Gastrocnemius medialis (tissue), 4 donors: Measurements from ENCODE around the gene RMI2. TPM values are rescaled to one million over a fixed set of nuclear protein-coding genes. Genes with fewer than 3 reads are reported as not detected.

Source experiments
- ATAC-seq, 2 donors: fragments of 150-250 bp; one replicate each; pipeline ENCODE4 v1.9.1; 2016
- DNase-seq, 2 donors: peaks; one replicate each; pipeline ENCODE4 v3.0.0-alpha.2; 2019
- H3K27ac ChIP-seq, 4 donors: fragments of 200-600 bp; sonication (generic); 1 replicate in 1 of 4; 2 replicates in 3 of 4; pipeline ENCODE4 v1.5.1; 2016 to 2018; ENCODE audit warnings: mild to moderate bottlenecking in 2 of 4, moderate library complexity in 1 of 4
- H3K27me3 ChIP-seq, 3 donors: fragments of 200-600 bp; sonication (generic) in 2 of 3; 1 replicate in 1 of 3; 2 replicates in 2 of 3; pipeline versions ENCODE4 v1.5.1 to v1.6.0; 2016 to 2019; ENCODE audit warnings: mild to moderate bottlenecking in 1 of 3, moderate library complexity in 1 of 3
- H3K36me3 ChIP-seq, 2 donors: fragments of 200-600 bp; sonication (generic) in 1 of 2; one replicate each; pipeline ENCODE4 v1.5.1; 2017 to 2018
- H3K4me1 ChIP-seq, 2 donors: fragments of 200-600 bp; sonication (generic) in 1 of 2; one replicate each; pipeline ENCODE4 v1.5.1; 2016 to 2017; ENCODE audit warnings: mild to moderate bottlenecking in 2 of 2
- H3K4me3 ChIP-seq, 4 donors: fragments of 200-600 bp; sonication (generic) in 3 of 4; 1 replicate in 1 of 4; 2 replicates in 3 of 4; pipeline ENCODE4 v1.5.1; 2016 to 2019; ENCODE audit warnings: mild to moderate bottlenecking in 2 of 4
- H3K9me3 ChIP-seq, 3 donors: fragments of 200-600 bp; sonication (generic) in 2 of 3; 1 replicate in 1 of 3; 2 replicates in 2 of 3; pipeline ENCODE4 v1.5.1; 2016 to 2019
- POLR2A ChIP-seq, 2 donors: fragments of 450-650 bp; IDR thresholded peaks; one replicate each; pipeline ENCODE4 v1.6.1; 2017; ENCODE audit warnings: antibody characterized with exemption in 2 of 2, mild to moderate bottlenecking in 2 of 2, moderate library complexity in 2 of 2
- in situ Hi-C, 4 donors: fragments of 200-750 bp; cut with MboI; loops; one replicate each; pipeline versions ENCODE4 v1.15.0 to v1.8.0; 2017; ENCODE audit warnings: low sequenced_read_pairs in 4 of 4
- intact Hi-C: fragments of 100-400 bp; cut with DNase I; formaldehyde crosslinking; loops from one replicate; pipeline ENCODE4 v1.15.1; 2023; ENCODE audit warnings: low total_unique reads
- total RNA-seq, 4 donors: library from RNA; depleted of rRNA; stranded (reverse); fragments of >200 nt; gene quantifications; one replicate each; pipeline versions ENCODE4 v1.1.0 to v1.2.3, GENCODE V29; 2016
- TF ChIP-seq, protein P1 (sequence below), 5 experiments: fragments of 450-650 bp in 3 of 5; fragments of 200-600 bp in 2 of 5; sonication (generic) in 2 of 5; IDR thresholded peaks in 4 of 5; conservative IDR thresholded peaks in 1 of 5; 1 replicate in 4 of 5; 2 replicates in 1 of 5; pipeline ENCODE4 v1.5.1; 2016 to 2019; ENCODE audit warnings: antibody characterized with exemption in 5 of 5, mild to moderate bottlenecking in 3 of 5, moderate library complexity in 3 of 5

Gene RMI2
- total RNA-seq, 4 donors from 2014 or later, result 0.44 to 0.49 TPM; not detected in 2

DNA sequence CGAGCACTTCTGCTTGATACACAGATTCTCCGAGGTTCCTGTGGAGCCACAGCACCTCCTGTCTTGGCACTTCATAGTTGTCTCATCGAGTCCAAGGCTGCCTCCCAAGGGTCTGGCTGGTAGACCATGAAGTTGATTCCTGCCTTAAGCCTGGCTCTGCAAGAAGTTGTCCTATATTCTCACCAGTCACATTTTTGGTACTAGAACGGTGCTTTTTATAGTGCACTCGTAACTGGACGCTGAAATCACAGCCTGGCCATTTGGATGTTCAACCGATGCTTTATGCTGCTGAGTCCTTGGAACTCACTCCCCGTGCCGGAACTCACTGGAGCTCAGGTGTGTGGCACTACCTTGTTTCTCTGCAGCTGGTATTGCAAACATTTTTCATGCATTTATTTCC is 35.6 kb downstream of the RMI2 start:
- Histone ChIP-seq H3K9me3 (no peaks in the 10 kb centered on the region), H3K27me3 (no peaks in the 10 kb centered on the region), H3K4me1 (no peaks in the 10 kb centered on the region), H3K27ac (no peak overlapping the region), H3K4me3 (no peak overlapping the region), H3K36me3 (no peaks in the 10 kb centered on the region)
- intact Hi-C loops, result no loop called here
- in situ Hi-C loops, result loop anchor here in 3 of 4 donors (25.0 kb wide), 2 partner anchors 431 to 681 kb away; no protein-coding TSS in a partner anchor
- DNase-seq, result no peak
- TF ChIP-seq, protein P1, sequence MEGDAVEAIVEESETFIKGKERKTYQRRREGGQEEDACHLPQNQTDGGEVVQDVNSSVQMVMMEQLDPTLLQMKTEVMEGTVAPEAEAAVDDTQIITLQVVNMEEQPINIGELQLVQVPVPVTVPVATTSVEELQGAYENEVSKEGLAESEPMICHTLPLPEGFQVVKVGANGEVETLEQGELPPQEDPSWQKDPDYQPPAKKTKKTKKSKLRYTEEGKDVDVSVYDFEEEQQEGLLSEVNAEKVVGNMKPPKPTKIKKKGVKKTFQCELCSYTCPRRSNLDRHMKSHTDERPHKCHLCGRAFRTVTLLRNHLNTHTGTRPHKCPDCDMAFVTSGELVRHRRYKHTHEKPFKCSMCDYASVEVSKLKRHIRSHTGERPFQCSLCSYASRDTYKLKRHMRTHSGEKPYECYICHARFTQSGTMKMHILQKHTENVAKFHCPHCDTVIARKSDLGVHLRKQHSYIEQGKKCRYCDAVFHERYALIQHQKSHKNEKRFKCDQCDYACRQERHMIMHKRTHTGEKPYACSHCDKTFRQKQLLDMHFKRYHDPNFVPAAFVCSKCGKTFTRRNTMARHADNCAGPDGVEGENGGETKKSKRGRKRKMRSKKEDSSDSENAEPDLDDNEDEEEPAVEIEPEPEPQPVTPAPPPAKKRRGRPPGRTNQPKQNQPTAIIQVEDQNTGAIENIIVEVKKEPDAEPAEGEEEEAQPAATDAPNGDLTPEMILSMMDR (IDR thresholded peaks at IDR 0.05 in 4 of 5, conservative IDR thresholded peaks at IDR 0.05 in 1 of 5), result no peak
- no peak for TF ChIP-seq POLR2A (IDR thresholded peaks at IDR 0.05)
- no peak for ATAC-seq

DNA sequence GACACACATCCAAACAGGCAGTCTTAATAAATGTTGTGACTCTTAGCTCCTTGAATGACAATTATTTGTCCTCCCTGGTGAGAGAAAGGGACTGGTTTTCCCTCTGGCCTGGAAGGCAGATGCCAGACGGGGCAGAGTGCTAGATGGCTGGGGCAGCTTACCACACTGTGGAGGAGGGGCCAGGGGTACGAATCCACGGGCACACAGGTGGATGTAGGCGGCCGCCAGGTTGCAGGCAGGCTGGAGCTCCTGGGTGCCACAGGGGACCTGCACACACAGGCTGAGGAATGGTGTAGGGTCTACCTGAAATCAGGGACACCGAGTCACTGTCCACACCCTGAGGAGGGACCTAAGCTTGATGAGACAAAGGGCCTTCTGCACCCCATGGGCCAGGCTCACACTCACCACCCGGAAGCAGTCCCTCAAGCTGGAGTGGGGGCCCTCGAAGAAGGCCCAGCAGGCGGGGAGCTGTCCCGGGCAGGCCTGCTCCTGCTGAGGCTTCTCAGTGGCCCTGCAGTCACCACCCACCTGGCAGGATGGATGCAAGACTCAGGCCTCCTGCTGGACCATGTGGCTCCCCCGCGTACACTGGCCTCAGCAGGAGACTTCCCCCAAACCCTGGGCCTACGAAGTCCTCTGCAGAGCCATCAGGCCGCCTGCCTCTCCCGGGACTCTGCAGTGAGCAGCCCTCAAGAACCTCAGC is 38.4 kb downstream of the RMI2 start:
- in situ Hi-C loops, result loop anchor here in 3 of 4 donors (25.0 kb wide), 2 partner anchors 429 to 679 kb away; no protein-coding TSS in a partner anchor
- Histone ChIP-seq H3K36me3 (no peaks in the 10 kb centered on the region), H3K27me3 (no peaks in the 10 kb centered on the region), H3K4me1 (peaks cover 0 to 5% of the 10 kb centered on the region in 2 donors), H3K4me3 (no peak overlapping the region), H3K9me3 (no peaks in the 10 kb centered on the region), H3K27ac (no peak overlapping the region)
- DNase-seq (no peak), ATAC-seq (no peak)
- intact Hi-C loops, result no loop called here
- TF ChIP-seq, protein P1 (IDR thresholded peaks at IDR 0.05 in 4 of 5, conservative IDR thresholded peaks at IDR 0.05 in 1 of 5), result no peak
- TF ChIP-seq POLR2A (IDR thresholded peaks at IDR 0.05), result no peak

DNA sequence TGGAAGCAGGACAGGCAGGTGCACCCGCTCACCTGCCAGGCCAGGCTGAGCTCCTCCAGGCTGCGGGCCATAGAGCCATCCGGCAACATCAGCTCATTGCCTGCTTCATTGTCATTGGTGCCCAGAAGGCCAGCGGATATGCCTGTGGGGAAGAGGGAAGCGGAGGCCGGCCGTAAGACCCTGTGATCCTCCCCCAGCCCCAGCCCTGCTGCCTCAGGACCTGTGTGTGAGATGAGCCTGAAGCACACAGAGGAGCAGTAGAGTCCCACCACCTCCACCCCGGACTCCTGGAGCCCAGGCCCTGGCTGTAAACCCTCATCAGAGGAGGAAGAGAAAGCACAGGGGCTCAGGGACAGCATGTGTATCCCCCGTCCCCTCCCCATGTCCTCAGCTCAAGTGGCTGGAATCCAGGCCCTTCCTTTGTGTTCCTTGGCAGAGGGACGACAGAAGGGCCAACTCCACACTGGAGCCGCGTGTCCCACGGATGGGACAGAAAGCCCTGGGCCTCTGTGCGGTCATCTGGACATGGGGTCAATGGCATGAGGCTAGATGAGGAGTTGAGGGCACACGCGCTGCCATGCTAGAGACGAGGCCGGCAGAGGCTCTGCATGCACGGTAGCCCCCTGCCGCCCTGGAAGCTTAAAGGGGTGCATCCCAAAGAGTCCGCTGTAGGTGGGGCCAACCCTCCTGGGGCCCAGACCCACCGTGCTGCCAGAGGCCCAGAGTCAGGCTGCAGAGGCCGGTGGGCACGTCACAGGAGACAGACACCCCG is 39.1 kb downstream of the RMI2 start:
- ATAC-seq (no peak), DNase-seq (no peak)
- in situ Hi-C loops, result loop anchor here in 3 of 4 donors (25.0 kb wide), 2 partner anchors 428 to 678 kb away; no protein-coding TSS in a partner anchor

DNA sequence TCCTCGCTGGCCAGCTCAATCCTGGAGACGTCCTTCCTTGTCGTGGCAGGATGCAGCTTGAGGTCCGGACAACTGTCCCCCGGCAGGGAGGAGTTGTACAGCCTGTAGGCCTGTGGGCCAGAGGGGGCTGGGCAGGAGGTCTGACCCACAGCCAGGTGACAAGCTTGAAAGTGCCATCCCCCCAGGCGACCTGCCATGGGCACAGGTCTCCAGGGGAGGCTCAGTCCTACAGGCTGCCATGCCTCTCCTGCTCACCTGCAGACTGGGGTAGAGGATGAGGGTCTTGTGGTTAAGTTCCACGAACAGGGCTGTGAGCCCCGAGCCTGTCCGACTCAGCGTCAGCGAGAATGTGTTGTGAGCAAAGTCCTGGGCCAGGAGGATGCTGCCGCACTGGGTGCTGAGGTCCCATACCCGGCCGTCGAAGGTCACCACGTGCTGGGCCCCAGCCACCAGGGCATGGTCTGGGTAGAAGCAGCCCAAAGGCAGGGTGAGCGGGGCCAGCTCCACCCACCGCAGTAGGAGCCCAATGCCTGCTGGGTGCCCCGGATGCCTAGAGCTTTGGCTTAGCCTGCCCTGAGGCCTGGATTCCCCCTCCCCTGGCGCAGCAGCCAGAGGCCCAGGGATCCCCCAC is 39.8 kb downstream of the RMI2 start:
- Histone ChIP-seq H3K27me3 (no peaks in the 10 kb centered on the region), H3K9me3 (no peaks in the 10 kb centered on the region), H3K4me1 (peaks cover 0 to 5% of the 10 kb centered on the region in 2 donors), H3K27ac (no peak overlapping the region), H3K4me3 (no peak overlapping the region), H3K36me3 (no peaks in the 10 kb centered on the region)
- intact Hi-C loops (no loop called here), in situ Hi-C loops (loop anchor here in 3 of 4 donors (25.0 kb wide), 2 partner anchors 427 to 677 kb away; no protein-coding TSS in a partner anchor)
- no peak for ATAC-seq
- TF ChIP-seq POLR2A (IDR thresholded peaks at IDR 0.05), result no peak
- TF ChIP-seq, protein P1 (IDR thresholded peaks at IDR 0.05 in 4 of 5, conservative IDR thresholded peaks at IDR 0.05 in 1 of 5), result no peak
- DNase-seq, result no peak

More for the DNA sequence above, 39.1 kb downstream of the RMI2 start:
- Histone ChIP-seq H3K4me3 (no peak overlapping the region), H3K9me3 (no peaks in the 10 kb centered on the region), H3K4me1 (peaks cover 0 to 5% of the 10 kb centered on the region in 2 donors), H3K27ac (no peak overlapping the region), H3K27me3 (no peaks in the 10 kb centered on the region), H3K36me3 (no peaks in the 10 kb centered on the region)
- intact Hi-C loops, result no loop called here
- no peak for TF ChIP-seq POLR2A (IDR thresholded peaks at IDR 0.05)
- TF ChIP-seq, protein P1 (IDR thresholded peaks at IDR 0.05 in 4 of 5, conservative IDR thresholded peaks at IDR 0.05 in 1 of 5), result no peak
